H1 (cell line): ENCODE measurements around the gene C15orf39. TPM values are rescaled to one million over a fixed set of nuclear protein-coding genes. Genes with fewer than 3 reads are reported as not detected.
A peak's percentile ranks its signal among the peaks of the same experiment; 100 is the strongest.

ENCODE experiments used
- CTCF ChIA-PET: fragments of 300-600 bp; sonication (Branson Sonifier 250); formaldehyde crosslinking; loops from one replicate; lab custom pipeline; 2021; ENCODE audit not compliant: partially characterized antibody; lab: Charles Lee
- POLR2A ChIA-PET: fragments of 300-600 bp; sonication (Branson Sonifier 250); formaldehyde crosslinking; loops from one replicate; lab custom pipeline; 2021; ENCODE audit warnings: inconsistent platforms; ENCODE audit not compliant: partially characterized antibody; lab: Charles Lee
- DNase-seq, 2 experiments: peaks; one replicate each; pipeline versions ENCODE4 v3.0.0 to v3.0.0-alpha.2; 2010 to 2022; ENCODE audit warnings: low spot score in 2 of 2, low read depth in 1 of 2, mixed read lengths in 1 of 2
- FAIRE-seq: peaks from 2 replicates; lab custom pipeline; 2011; peaks lifted over from hg19 to GRCh38; lab: Jason Lieb, UNC
- H2AFZ ChIP-seq: 2 replicates; pipeline ENCODE4 v1.8.1; 2012; ENCODE audit warnings: low read length, inconsistent platforms
- H2AK5ac ChIP-seq: 2 replicates; pipeline ENCODE4 v1.6.1; 2013; ENCODE audit warnings: low read depth, low read length
- H2BK120ac ChIP-seq: replicated peaks from 2 replicates; pipeline ENCODE3; 2013; ENCODE audit warnings: low read depth, low read length, inconsistent platforms
- H2BK12ac ChIP-seq: 2 replicates; pipeline ENCODE4 v1.6.1; 2013; ENCODE audit warnings: low read depth, low read length
- H2BK15ac ChIP-seq: 2 replicates; pipeline ENCODE4 v1.6.1; 2013; ENCODE audit warnings: low read length
- H2BK20ac ChIP-seq: 2 replicates; pipeline ENCODE4 v1.6.1; 2013; ENCODE audit warnings: low read length
- H2BK5ac ChIP-seq: 2 replicates; pipeline ENCODE4 v1.6.1; 2013; ENCODE audit warnings: low read depth, low read length
- H3K14ac ChIP-seq: 2 replicates; pipeline ENCODE4 v1.6.1; 2013; ENCODE audit warnings: inconsistent platforms; ENCODE audit not compliant: insufficient read length
- H3K18ac ChIP-seq: 2 replicates; pipeline ENCODE4 v1.6.1; 2013; ENCODE audit warnings: low read length; ENCODE audit errors: extremely low read depth
- H3K23ac ChIP-seq: 2 replicates; pipeline ENCODE4 v1.6.1; 2013; ENCODE audit warnings: inconsistent platforms; ENCODE audit not compliant: insufficient read length
- H3K23me2 ChIP-seq: 2 replicates; pipeline ENCODE4 v1.6.1; 2013; ENCODE audit warnings: low read depth, low read length
- H3K27ac ChIP-seq: 2 replicates; pipeline ENCODE4 v1.6.1; 2011; ENCODE audit warnings: low read depth, low read length, inconsistent platforms
- H3K27me3 ChIP-seq, 4 experiments: replicated peaks in 1 of 4; 1 replicate in 1 of 4; 2 replicates in 3 of 4; pipeline versions ENCODE4 v1.6.1 to v1.8.1; 2011 to 2013; ENCODE audit warnings: low read length in 3 of 4, mild to moderate bottlenecking in 3 of 4, inconsistent platforms in 2 of 4, mixed read lengths in 2 of 4, moderate library complexity in 1 of 4; ENCODE audit not compliant: control insufficient read depth in 3 of 4, insufficient read depth in 3 of 4; ENCODE audit errors: extremely low read depth in 1 of 4
- H3K36me3 ChIP-seq, 4 experiments: 2 replicates each; pipeline versions ENCODE4 v1.6.1 to v1.8.1; 2011 to 2013; ENCODE audit warnings: mild to moderate bottlenecking in 4 of 4, low read length in 3 of 4, moderate library complexity in 2 of 4, control low read depth in 1 of 4, inconsistent platforms in 1 of 4; ENCODE audit not compliant: insufficient read depth in 4 of 4, control insufficient read depth in 2 of 4
- H3K4ac ChIP-seq: replicated peaks from 2 replicates; pipeline ENCODE3; 2013; ENCODE audit warnings: low read length, low read depth, mixed read lengths, inconsistent platforms; ENCODE audit not compliant: insufficient read length
- H3K4me1 ChIP-seq, 4 experiments: replicated peaks in 1 of 4; 1 replicate in 1 of 4; 2 replicates in 3 of 4; pipeline versions ENCODE4 v1.6.1 to v1.8.1; 2011 to 2013; ENCODE audit warnings: low read length in 3 of 4, inconsistent platforms in 2 of 4, mixed read lengths in 1 of 4; ENCODE audit not compliant: insufficient read depth in 4 of 4, control insufficient read depth in 3 of 4
- H3K4me2 ChIP-seq, 2 experiments: 2 replicates each; pipeline versions ENCODE4 v1.6.1 to v1.8.1; 2011 to 2013; ENCODE audit warnings: low read depth in 2 of 2, low read length in 2 of 2, control low read depth in 1 of 2, inconsistent platforms in 1 of 2, mild to moderate bottlenecking in 1 of 2; ENCODE audit not compliant: insufficient read depth in 1 of 2
- H3K4me3 ChIP-seq, 4 experiments: fragments of 200-600, 300-600 bp in 1 of 4; sonication (generic), shearing (Covaris generic), sonication (Bioruptor Twin) in 1 of 4; 2 replicates each; pipeline versions ENCODE4 v1.5.1 to v1.8.1; 2011 to 2016; ENCODE audit warnings: low read length in 4 of 4, low read depth in 3 of 4, control low read depth in 2 of 4, inconsistent platforms in 2 of 4, mild to moderate bottlenecking in 2 of 4, mixed read lengths in 1 of 4, moderate library complexity in 1 of 4; ENCODE audit not compliant: insufficient read depth in 2 of 4; ENCODE audit errors: extremely low read depth in 1 of 4
- H3K56ac ChIP-seq: replicated peaks from 2 replicates; pipeline ENCODE3; 2013; ENCODE audit warnings: low read depth, mild to moderate bottlenecking, mixed read lengths, low read length, inconsistent platforms; ENCODE audit not compliant: insufficient read length
- H3K79me1 ChIP-seq: 2 replicates; pipeline ENCODE4 v1.6.1; 2013; ENCODE audit warnings: low read depth, low read length, control low read depth
- H3K79me2 ChIP-seq, 2 experiments: 2 replicates each; pipeline versions ENCODE4 v1.6.1 to v1.8.1; 2012 to 2013; ENCODE audit warnings: low read length in 2 of 2, mild to moderate bottlenecking in 2 of 2, inconsistent platforms in 1 of 2; ENCODE audit not compliant: insufficient read depth in 2 of 2, control insufficient read depth in 1 of 2
- H3K9ac ChIP-seq, 4 experiments: replicated peaks in 1 of 4; 1 replicate in 1 of 4; 2 replicates in 3 of 4; pipeline versions ENCODE4 v1.6.1 to v1.8.1; 2011 to 2013; ENCODE audit warnings: low read depth in 3 of 4, low read length in 3 of 4, control low read depth in 2 of 4, mild to moderate bottlenecking in 2 of 4, moderate library complexity in 2 of 4, inconsistent platforms in 1 of 4; ENCODE audit errors: extremely low read depth in 1 of 4
- H3K9me3 ChIP-seq, 2 experiments: 2 replicates each; pipeline versions ENCODE4 v1.6.1 to v1.8.1; 2012 to 2013; ENCODE audit warnings: mild to moderate bottlenecking in 2 of 2, moderate library complexity in 2 of 2, control low read depth in 1 of 2, inconsistent platforms in 1 of 2, low read depth in 1 of 2, low read length in 1 of 2, mixed read lengths in 1 of 2; ENCODE audit not compliant: insufficient read depth in 2 of 2
- H4K20me1 ChIP-seq, 2 experiments: replicated peaks in 1 of 2; 2 replicates each; pipeline versions ENCODE3 to v1.8.1; 2011 to 2013; ENCODE audit warnings: inconsistent platforms in 2 of 2, low read length in 2 of 2, mild to moderate bottlenecking in 1 of 2; ENCODE audit not compliant: insufficient read depth in 2 of 2, control insufficient read depth in 1 of 2
- H4K5ac ChIP-seq: 2 replicates; pipeline ENCODE4 v1.6.1; 2013; ENCODE audit warnings: low read length, low read depth, mixed read lengths, inconsistent platforms; ENCODE audit not compliant: insufficient read length
- H4K8ac ChIP-seq: 2 replicates; pipeline ENCODE4 v1.8.0; 2013; ENCODE audit warnings: mild to moderate bottlenecking, moderate library complexity, low read length, inconsistent platforms; ENCODE audit not compliant: insufficient read depth; ENCODE audit errors: extremely low read depth
- H4K91ac ChIP-seq: replicated peaks from 2 replicates; pipeline ENCODE3; 2013; ENCODE audit warnings: low read length, mixed read lengths, inconsistent platforms; ENCODE audit not compliant: insufficient read length
- EP300 ChIP-seq, 2 experiments: IDR thresholded peaks; 1 replicate in 1 of 2; 2 replicates in 1 of 2; pipeline ENCODE4 v1.6.1; 2011 to 2012; ENCODE audit warnings: low read depth in 2 of 2, low read length in 2 of 2, mild to moderate bottlenecking in 2 of 2, borderline replicate concordance in 1 of 2, inconsistent platforms in 1 of 2, moderate library complexity in 1 of 2
- GTF2F1 ChIP-seq: IDR thresholded peaks from 2 replicates; pipeline ENCODE4 v1.6.1; 2012; ENCODE audit warnings: low read depth, low read length, improper control_type of control experiment, borderline replicate concordance
- KDM1A ChIP-seq: fragments of 200-600, 300-600 bp; sonication (generic); IDR thresholded peaks from 2 replicates; pipeline ENCODE4 v1.7.1; 2016; ENCODE audit warnings: mild to moderate bottlenecking, low read length, borderline replicate concordance
- KDM5A ChIP-seq: fragments of 200-600 bp; IDR thresholded peaks from 2 replicates; pipeline ENCODE4 v1.7.1; 2012; ENCODE audit warnings: mild to moderate bottlenecking, low read length, inconsistent platforms, mixed read lengths
- MAFK ChIP-seq: IDR thresholded peaks from 2 replicates; pipeline ENCODE4 v1.6.1; 2012; ENCODE audit warnings: low read depth, mild to moderate bottlenecking, improper control_type of control experiment, low read length
- POLR2A ChIP-seq, 2 experiments: IDR thresholded peaks; 1 replicate in 1 of 2; 2 replicates in 1 of 2; pipeline ENCODE4 v1.6.1; 2011; ENCODE audit warnings: low read depth in 2 of 2, low read length in 2 of 2, mild to moderate bottlenecking in 2 of 2; ENCODE audit errors: control extremely low read depth in 1 of 2
- RBBP5 ChIP-seq: IDR thresholded peaks from 2 replicates; pipeline ENCODE4 v1.7.1; 2012; ENCODE audit warnings: low read depth, mild to moderate bottlenecking, inconsistent platforms, low read length, moderate library complexity, borderline replicate concordance
- SIX5 ChIP-seq: IDR thresholded peaks from 2 replicates; pipeline ENCODE4 v1.6.1; 2011; ENCODE audit warnings: mild to moderate bottlenecking, low read depth, low read length
- WGBS, 2 experiments: shearing (Covaris generic) in 1 of 2; methylation state at CpG; one replicate each; pipeline versions ENCODE4 v1.1.6 to v1.1.7; 2013 to 2015; ENCODE audit warnings: low lambda C conversion rate in 2 of 2, mixed read lengths in 2 of 2, inconsistent platforms in 1 of 2, low coverage in 1 of 2, missing lambda C conversion rate in 1 of 2; ENCODE audit not compliant: insufficient replicate concordance in 2 of 2, insufficient coverage in 1 of 2, insufficient read length in 1 of 2; ENCODE audit errors: extremely low coverage in 1 of 2, missing lambda C conversion rate in 1 of 2; 5-methylcytosine and 5-hydroxymethylcytosine counted together
- polyA plus RNA-seq, 7 experiments: library from polyadenylated mRNA; depleted of rRNA in 3 of 7; stranded (reverse) in 5 of 7; unstranded in 2 of 7; fragments of >200 nt in 5 of 7; fragments of 200-250 nt in 2 of 7; gene quantifications; 1 replicate in 5 of 7; 2 replicates in 1 of 7; 4 replicates in 1 of 7; pipeline versions ENCODE4 v1.2.1 to v1.2.3, GENCODE V29; 2011 to 2013; ENCODE audit warnings: missing spikeins in 2 of 7, mixed read lengths in 2 of 7
- total RNA-seq: library from RNA; stranded (reverse); fragmentation: NEBNext Ultra II Directional; extraction: Animal tissue kit (Norgen Biotek cat#: 25700); gene quantifications from 2 replicates; pipeline ENCODE4 v1.2.1, GENCODE V29; 2021
- TF ChIP-seq, protein P1 (sequence below): IDR thresholded peaks from 2 replicates; pipeline ENCODE4 v1.6.1; 2012; ENCODE audit warnings: inconsistent platforms

The C15orf39 gene
- total and polyA plus RNA-seq, 2 of the 8 experiments (the other 6 are each of a cell fraction or from before 2014, with no cell fraction given): 13.8 to 38.5 TPM

DNA sequence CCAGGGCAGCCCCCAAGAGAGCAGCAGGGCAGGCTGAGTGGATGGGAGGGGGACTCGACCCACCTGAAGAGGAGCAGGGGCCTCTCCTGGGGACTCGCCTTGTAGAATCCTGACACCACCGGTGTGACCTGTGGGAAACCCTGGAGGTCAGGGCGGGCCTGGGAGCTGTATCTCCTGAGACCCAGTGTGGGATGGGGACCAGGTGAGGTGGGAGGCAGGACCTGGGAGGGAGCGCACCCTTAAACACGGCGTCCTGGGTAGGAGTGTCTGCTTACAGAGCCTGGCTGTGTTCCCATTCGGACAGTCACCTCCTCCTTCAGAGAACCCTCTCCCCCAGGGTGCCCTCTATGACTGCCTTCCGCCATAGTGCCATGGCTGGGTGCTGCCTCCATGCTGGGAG is 27.1 kb downstream of the C15orf39 start:
- Histone ChIP-seq H3K14ac (no peak overlapping the region), H3K27me3 (no peaks in the 10 kb centered on the region; a peak in 1 of 7 replicates), H3K18ac (no peak overlapping the region), H3K79me2 (no peaks in the 10 kb centered on the region), H3K4me3 (no peak overlapping the region), H2AFZ (no peak overlapping the region), H3K27ac (no peak overlapping the region), H3K56ac (no peak overlapping the region), H3K9me3 (no peaks in the 10 kb centered on the region), H2BK120ac (no peak overlapping the region), H3K36me3 (no peaks in the 10 kb centered on the region), H3K23ac (no peak overlapping the region), H4K20me1 (no peaks in the 10 kb centered on the region), H2AK5ac (peak overlapping the region; percentile 72; the same call in 1 of the 2 replicates), H4K8ac (no peak overlapping the region; the same call in 1 of the 2 replicates), H2BK20ac (no peak overlapping the region), H3K4me1 (no peaks in the 10 kb centered on the region; a peak in 2 of 7 replicates), H3K79me1 (no peaks in the 10 kb centered on the region), H2BK5ac (no peak overlapping the region), H3K9ac (no peak overlapping the region), H2BK15ac (peak overlapping the region; percentile 72; the same call in 1 of the 2 replicates), H4K5ac (no peak overlapping the region), H3K4me2 (no peak overlapping the region), H4K91ac (peak overlapping the region; percentile 20), H3K23me2 (no peaks in the 10 kb centered on the region), H2BK12ac (peak overlapping the region; percentile 90), H3K4ac (no peak overlapping the region)
- ChIA-PET POLR2A (no interaction called here), CTCF (interaction anchor here (0.6 to 3.4 kb wide), 4 partner anchors 12 to 199 kb away, joined by 3 to 8 read pairs (median 4); no protein-coding TSS in a partner anchor)
- no peak for TF ChIP-seq KDM1A
- TF ChIP-seq RBBP5: no peak
- no peak for TF ChIP-seq EP300 (IDR thresholded peaks at IDR 0.05; ENCODE audit: borderline replicate concordance in 1 of 2, low read depth in 2 of 2, low read length in 2 of 2)
- TF ChIP-seq POLR2A (IDR thresholded peaks at IDR 0.05; ENCODE audit: control extremely low read depth in 1 of 2, low read depth in 2 of 2, low read length in 2 of 2): no peak
- TF ChIP-seq, protein P1, sequence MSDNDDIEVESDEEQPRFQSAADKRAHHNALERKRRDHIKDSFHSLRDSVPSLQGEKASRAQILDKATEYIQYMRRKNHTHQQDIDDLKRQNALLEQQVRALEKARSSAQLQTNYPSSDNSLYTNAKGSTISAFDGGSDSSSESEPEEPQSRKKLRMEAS: no peak
- no peak for TF ChIP-seq SIX5
- no peak for TF ChIP-seq KDM5A
- no peak for TF ChIP-seq GTF2F1
- no peak for TF ChIP-seq MAFK
- WGBS, 2 experiments: 87% methylated on average over 6 of the region's 9 CpGs; no CpG with 5 or more reads in 1 of the 2 experiments
- DNase-seq (no peak), FAIRE-seq (no peak)
